HepG2 (cell line): Measurements from ENCODE around the gene MGMT. TPM values are rescaled to one million over a fixed set of nuclear protein-coding genes. Genes with fewer than 3 reads are reported as not detected.

Experiments used
- ATAC-seq: fragments of 200-7000 bp; cut with Tn5 transposase; 3 replicates; pipeline ENCODE4 v1.9.1; 2020; ENCODE audit warnings: mild to moderate bottlenecking, moderate library complexity
- BruUV-seq: library from RNA; stranded (reverse); fragments of 400-500 nt; replicated peaks from 2 replicates; lab custom pipeline; 2021; lab: Mats Ljungman, UMichigan
- CTCF ChIA-PET: fragments of 300-600 bp; formaldehyde crosslinking; extraction: SDS; loops from one replicate; lab custom pipeline; 2021; ENCODE audit warnings: low total read pairs, inconsistent platforms, low intra/inter-chr PET ratio; lab: Yijun Ruan, JAX
- POLR2A ChIA-PET: fragments of 350-600 bp; sonication (Branson Sonifier 250); formaldehyde crosslinking; loops from one replicate; lab custom pipeline; 2020; ENCODE audit warnings: antibody characterized with exemption, inconsistent platforms; lab: Yijun Ruan, JAX
- DNase-seq: peaks from one replicate; pipeline ENCODE4 v3.0.0-alpha.2; 2015; ENCODE audit warnings: low spot score
- FAIRE-seq: peaks from 3 replicates; lab custom pipeline; 2011; peaks lifted over from hg19 to GRCh38; lab: Jason Lieb, UNC
- H2AFZ ChIP-seq: one replicate; pipeline ENCODE4 v1.6.1; 2011; ENCODE audit warnings: low read length, inconsistent platforms
- H3K27ac ChIP-seq: fragments of 300-600 bp; 3 replicates; pipeline ENCODE4 v1.8.0; 2011; ENCODE audit warnings: mixed run types, mild to moderate bottlenecking, mixed read lengths, low read length, inconsistent platforms; ENCODE audit not compliant: insufficient read depth; ENCODE audit errors: extremely low read length
- H3K27me3 ChIP-seq, 2 experiments: fragments of 200-600 bp in 1 of 2; 2 replicates in 1 of 2; 3 replicates in 1 of 2; pipeline versions ENCODE4 v1.6.0 to v1.8.0; 2011; ENCODE audit warnings: low read length in 2 of 2, mild to moderate bottlenecking in 2 of 2, moderate library complexity in 2 of 2, inconsistent platforms in 1 of 2; ENCODE audit not compliant: insufficient read depth in 2 of 2, control insufficient read depth in 1 of 2
- H3K36me3 ChIP-seq, 2 experiments: fragments of 200-600 bp in 1 of 2; replicated peaks in 1 of 2; 2 replicates in 1 of 2; 3 replicates in 1 of 2; pipeline versions ENCODE4 v1.5.1 to v1.8.0; 2011; ENCODE audit warnings: low read length in 2 of 2, inconsistent platforms in 1 of 2; ENCODE audit not compliant: insufficient read depth in 2 of 2, control insufficient read depth in 1 of 2
- H3K4me1 ChIP-seq: 2 replicates; pipeline ENCODE4 v1.5.1; 2012; ENCODE audit warnings: low read length, inconsistent platforms; ENCODE audit not compliant: insufficient read depth
- H3K4me2 ChIP-seq: 2 replicates; pipeline ENCODE4 v1.6.0; 2011; ENCODE audit warnings: low read depth, low read length, inconsistent platforms
- H3K4me3 ChIP-seq, 3 experiments: fragments of 200-600 bp in 1 of 3; sonication (generic), shearing (Covaris generic) in 1 of 3; replicated peaks in 1 of 3; 2 replicates each; pipeline ENCODE4 v1.5.1; 2011 to 2016; ENCODE audit warnings: low read length in 3 of 3, inconsistent platforms in 2 of 3, low read depth in 2 of 3, mild to moderate bottlenecking in 2 of 3, control low read depth in 1 of 3, mixed read lengths in 1 of 3; ENCODE audit not compliant: insufficient read depth in 1 of 3
- H3K79me2 ChIP-seq: one replicate; pipeline ENCODE4 v1.6.1; 2011; ENCODE audit warnings: low read length, inconsistent platforms; ENCODE audit not compliant: insufficient read depth
- H3K9ac ChIP-seq: 2 replicates; pipeline ENCODE4 v1.6.0; 2011; ENCODE audit warnings: mild to moderate bottlenecking, low read depth, low read length, inconsistent platforms; ENCODE audit not compliant: insufficient read depth
- H3K9me3 ChIP-seq: 2 replicates; pipeline ENCODE4 v1.5.1; 2012; ENCODE audit warnings: mild to moderate bottlenecking, low read length
- H4K20me1 ChIP-seq: 2 replicates; pipeline ENCODE4 v1.6.0; 2011; ENCODE audit warnings: inconsistent platforms, mild to moderate bottlenecking, low read length, moderate library complexity; ENCODE audit not compliant: insufficient read depth
- FOXJ3 ChIP-seq: sonication (generic); formaldehyde crosslinking; IDR thresholded peaks from 2 replicates; pipeline ENCODE4 v1.4.0; 2020; ENCODE audit warnings: missing genetic modification reagents, mild to moderate bottlenecking, borderline replicate concordance
- GATAD2A ChIP-seq: IDR thresholded peaks from 2 replicates; pipeline ENCODE4 v1.6.1; 2016
- NFRKB ChIP-seq: fragments of 450-650 bp; IDR thresholded peaks from 2 replicates; pipeline ENCODE4 v1.6.1; 2017
- ZNF256 ChIP-seq: sonication (generic); formaldehyde crosslinking; conservative IDR thresholded peaks from 2 replicates; pipeline ENCODE4 v1.4.0; 2020; ENCODE audit warnings: missing genetic modification reagents
- ZNF317 ChIP-seq: sonication (generic); formaldehyde crosslinking; IDR thresholded peaks from 2 replicates; pipeline ENCODE4 v1.5.0; 2020; ENCODE audit warnings: mild to moderate bottlenecking, missing genetic modification reagents
- ZNF749 ChIP-seq: sonication (generic); formaldehyde crosslinking; IDR thresholded peaks from 2 replicates; pipeline ENCODE4 v1.8.0; 2022; ENCODE audit warnings: mild to moderate bottlenecking, missing genetic modification reagents, moderate library complexity, borderline replicate concordance
- ZSCAN5A ChIP-seq: sonication (generic); formaldehyde crosslinking; IDR thresholded peaks from 2 replicates; pipeline ENCODE4 v1.8.0; 2022; ENCODE audit warnings: mild to moderate bottlenecking, missing genetic modification reagents, borderline replicate concordance
- WGBS: methylation state at CpG from one replicate; pipeline ENCODE4 v1.1.6; 2017; ENCODE audit warnings: low lambda C conversion rate; 5-methylcytosine and 5-hydroxymethylcytosine counted together
- in situ Hi-C: cut with HindIII; loops from 2 replicates; pipeline ENCODE4 v1.10.0; 2017; ENCODE audit warnings: low pct_unique_long_range_greater_than_20kb; ENCODE audit not compliant: extremely low pct_ligation_motif_present
- intact Hi-C: fragments of 100-400 bp; cut with micrococcal nuclease; formaldehyde crosslinking; loops from one replicate; pipeline ENCODE4 v1.10.0; 2022; ENCODE audit not compliant: unreplicated experiment
- polyA plus RNA-seq, 8 experiments: library from polyadenylated mRNA; depleted of rRNA in 3 of 8; stranded (reverse) in 7 of 8; unstranded in 1 of 8; fragments of >200 nt; fragmentation: Illumina TruSeq in 4 of 8; extraction: Trizol in 4 of 8; gene quantifications; 2 replicates each; pipeline versions ENCODE4 v1.2.1 to v1.2.3, GENCODE V29; 2011 to 2016; ENCODE audit warnings: low read depth in 4 of 8, missing spikeins in 1 of 8, mixed read lengths in 1 of 8; ENCODE audit not compliant: insufficient read depth in 1 of 8
- total RNA-seq, 5 experiments: library from RNA; depleted of rRNA; stranded (reverse); fragments of >200 nt; fragmentation: Illumina TruSeq; extraction: Trizol; gene quantifications; 2 replicates each; pipeline ENCODE4 v1.2.3, GENCODE V29; 2016; ENCODE audit warnings: low read depth in 1 of 5
- TF ChIP-seq, protein P1 (sequence below): sonication (generic); formaldehyde crosslinking; IDR thresholded peaks from 2 replicates; pipeline ENCODE4 v1.4.0; 2020; ENCODE audit warnings: missing genetic modification reagents

Gene MGMT
- total and polyA plus RNA-seq, 2 of the 13 experiments (the other 11 are each of a cell fraction or from before 2014, with no cell fraction given): 12.0 to 19.5 TPM

DNA sequence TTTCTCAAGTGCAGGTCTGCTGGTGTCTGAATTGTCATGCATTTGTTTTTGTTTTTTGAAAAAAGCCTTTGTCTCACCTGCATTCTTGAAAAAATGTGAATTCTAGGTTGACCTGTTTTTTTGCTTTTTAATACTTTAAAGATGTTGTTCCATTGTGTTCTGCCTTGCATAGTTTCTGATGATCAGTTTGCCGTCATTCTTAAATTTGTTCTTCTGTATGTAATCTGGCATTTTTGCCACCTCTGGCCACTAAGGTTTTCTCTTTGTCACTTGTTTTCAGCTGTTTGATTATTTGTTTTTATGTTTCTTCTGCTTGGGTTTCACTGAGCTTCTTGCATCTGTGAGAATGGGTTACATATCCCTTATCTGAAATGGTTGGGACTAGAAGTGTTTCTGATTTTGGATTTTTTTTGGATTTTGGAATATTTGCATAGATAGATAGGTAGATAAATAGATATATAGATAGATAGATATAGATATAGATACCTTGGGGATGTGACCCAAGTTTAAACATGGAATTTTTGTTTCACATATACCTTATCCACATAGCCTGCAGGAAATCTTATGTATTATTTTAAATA lies 16.5 kb downstream of the MGMT start:
- H3K9me3 ChIP-seq: peaks cover 32% of the 10 kb centered on the region
- ChIA-PET POLR2A (no interaction called here), CTCF (no interaction called here)
- in situ Hi-C loops: no loop called here
- intact Hi-C loops: no loop called here
- H3K27ac ChIP-seq: no peak overlapping the region
- H3K36me3 ChIP-seq: no peaks in the 10 kb centered on the region
- 50% methylated on average over 1 of the region's 1 CpG for WGBS
- H3K27me3 ChIP-seq: no peaks in the 10 kb centered on the region
- no TSS peak for BruUV-seq
- no peak overlapping the region for H3K9ac ChIP-seq
- H2AFZ ChIP-seq: no peak overlapping the region
- FAIRE-seq (no peak), ATAC-seq (no peak), DNase-seq (no peak)
- H3K4me2 ChIP-seq: no peak overlapping the region
- 0 out of 2 replicates have a peak, but pooled peaks cover under 1% of the 10 kb centered on the region for H3K4me1 ChIP-seq
- TF ChIP-seq ZNF749 (CRISPR knock-in tag): no peak
- no peak for TF ChIP-seq GATAD2A (CRISPR knock-in tag)
- TF ChIP-seq ZNF317 (CRISPR knock-in tag): peak; percentile 100
- TF ChIP-seq NFRKB: no peak
- no peaks in the 10 kb centered on the region for H4K20me1 ChIP-seq
- peaks cover 23% of the 10 kb centered on the region for H3K79me2 ChIP-seq
- no peak overlapping the region for H3K4me3 ChIP-seq

DNA sequence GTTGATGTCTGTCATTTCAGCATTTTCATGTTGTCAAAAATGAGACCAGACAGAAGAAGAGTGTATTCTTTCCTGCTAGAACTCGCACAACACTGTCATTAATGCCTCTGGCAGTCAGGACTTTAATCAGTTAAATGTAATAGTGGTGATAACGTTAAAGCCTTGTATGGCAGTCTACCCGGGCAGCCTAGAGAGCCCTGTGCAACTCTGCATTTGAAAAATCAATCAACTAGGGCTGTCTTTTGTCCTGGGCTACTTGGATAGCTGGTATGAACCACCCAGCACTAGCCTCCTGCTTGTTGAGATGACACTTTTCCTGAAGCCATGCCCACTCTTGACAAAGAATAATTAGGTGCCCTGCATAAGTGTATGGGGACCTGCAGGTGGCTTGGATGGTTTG lies 19.8 kb downstream of the MGMT start:
- no peak for ATAC-seq
- no peak for DNase-seq
- Histone ChIP-seq H3K36me3 (no peaks in the 10 kb centered on the region), H2AFZ (no peak overlapping the region), H3K9ac (no peak overlapping the region), H3K27ac (no peak overlapping the region), H3K27me3 (no peaks in the 10 kb centered on the region), H3K4me3 (no peak overlapping the region), H3K4me1 (no peaks in the 10 kb centered on the region), H3K9me3 (peaks cover 44% of the 10 kb centered on the region), H4K20me1 (no peaks in the 10 kb centered on the region), H3K79me2 (peaks cover 21% of the 10 kb centered on the region), H3K4me2 (no peak overlapping the region)
- POLR2A ChIA-PET: no interaction called here
- 23% methylated on average over 3 of the region's 3 CpGs for WGBS
- no peak for FAIRE-seq
- no TSS peak for BruUV-seq
- intact Hi-C loops (no loop called here), in situ Hi-C loops (no loop called here)
- TF ChIP-seq, protein P1, sequence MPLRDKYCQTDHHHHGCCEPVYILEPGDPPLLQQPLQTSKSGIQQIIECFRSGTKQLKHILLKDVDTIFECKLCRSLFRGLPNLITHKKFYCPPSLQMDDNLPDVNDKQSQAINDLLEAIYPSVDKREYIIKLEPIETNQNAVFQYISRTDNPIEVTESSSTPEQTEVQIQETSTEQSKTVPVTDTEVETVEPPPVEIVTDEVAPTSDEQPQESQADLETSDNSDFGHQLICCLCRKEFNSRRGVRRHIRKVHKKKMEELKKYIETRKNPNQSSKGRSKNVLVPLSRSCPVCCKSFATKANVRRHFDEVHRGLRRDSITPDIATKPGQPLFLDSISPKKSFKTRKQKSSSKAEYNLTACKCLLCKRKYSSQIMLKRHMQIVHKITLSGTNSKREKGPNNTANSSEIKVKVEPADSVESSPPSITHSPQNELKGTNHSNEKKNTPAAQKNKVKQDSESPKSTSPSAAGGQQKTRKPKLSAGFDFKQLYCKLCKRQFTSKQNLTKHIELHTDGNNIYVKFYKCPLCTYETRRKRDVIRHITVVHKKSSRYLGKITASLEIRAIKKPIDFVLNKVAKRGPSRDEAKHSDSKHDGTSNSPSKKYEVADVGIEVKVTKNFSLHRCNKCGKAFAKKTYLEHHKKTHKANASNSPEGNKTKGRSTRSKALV (CRISPR knock-in tag): no peak
- TF ChIP-seq FOXJ3 (CRISPR knock-in tag) (no peak), ZNF256 (CRISPR knock-in tag) (no peak), ZSCAN5A (no peak)
- CTCF ChIA-PET: no interaction called here
